D341Med (cell line): ENCODE data around the gene SYK.

Experiments
- DNase-seq: peaks from one replicate; pipeline ENCODE4 v3.0.0; 2012; ENCODE audit warnings: low spot score

SYK gene

GRCh38 chr9:90946982-90947381, 145.4 kb downstream of the SYK start:
- DNase-seq, result no peak
